IMR-90 (cell line): ENCODE results near the gene CYTH1. TPM values are rescaled to one million over a fixed set of nuclear protein-coding genes. Genes with fewer than 3 reads are reported as not detected.

Experiments
- ATAC-seq: fragments of 200-7000 bp; cut with Tn5 transposase; 2 replicates; pipeline ENCODE4 v1.9.1; 2020; ENCODE audit warnings: low read depth, mild to moderate bottlenecking, moderate library complexity
- BruUV-seq: library from RNA; stranded (reverse); fragments of 400-500 nt; replicated peaks from 2 replicates; lab custom pipeline; 2021; lab: Mats Ljungman, UMichigan
- CTCF ChIA-PET: fragments of 300-600 bp; formaldehyde crosslinking; extraction: SDS; loops from one replicate; lab custom pipeline; 2021; ENCODE audit warnings: antibody characterized with exemption; lab: Yijun Ruan, JAX
- POLR2A ChIA-PET: fragments of 300-600 bp; sonication (Branson Sonifier 250); formaldehyde crosslinking; loops from one replicate; lab custom pipeline; 2022; ENCODE audit warnings: antibody characterized with exemption; ENCODE audit not compliant: unreplicated experiment; lab: Charles Lee
- DNase-seq: peaks from one replicate; pipeline ENCODE4 v3.0.0; 2013
- H2AFZ ChIP-seq: replicated peaks from 2 replicates; pipeline ENCODE3; 2013; ENCODE audit warnings: low read length, mild to moderate bottlenecking; ENCODE audit not compliant: poor library complexity
- H2AK5ac ChIP-seq: 2 replicates; pipeline ENCODE4 v1.6.1; 2013; ENCODE audit warnings: low read depth, low read length, inconsistent platforms
- H2AK9ac ChIP-seq: replicated peaks from 2 replicates; pipeline ENCODE3; 2013; ENCODE audit warnings: mild to moderate bottlenecking, low read depth, low read length, moderate library complexity; ENCODE audit not compliant: poor library complexity
- H2BK120ac ChIP-seq: 2 replicates; pipeline ENCODE4 v1.6.1; 2013; ENCODE audit warnings: low read depth, low read length, inconsistent platforms
- H2BK15ac ChIP-seq: 3 replicates; pipeline ENCODE4 v1.6.1; 2013; ENCODE audit warnings: low read depth, low read length, inconsistent platforms
- H2BK20ac ChIP-seq: 2 replicates; pipeline ENCODE4 v1.6.1; 2013; ENCODE audit warnings: low read depth, mild to moderate bottlenecking, inconsistent platforms, low read length, moderate library complexity
- H2BK5ac ChIP-seq: 2 replicates; pipeline ENCODE4 v1.6.1; 2013; ENCODE audit warnings: mild to moderate bottlenecking, low read depth, low read length, inconsistent platforms; ENCODE audit not compliant: poor library complexity, severe bottlenecking
- H3K14ac ChIP-seq: replicated peaks from 2 replicates; pipeline ENCODE4 v1.6.1; 2013; ENCODE audit warnings: low read depth, low read length, inconsistent platforms
- H3K18ac ChIP-seq: 2 replicates; pipeline ENCODE4 v1.6.1; 2013; ENCODE audit warnings: low read depth, low read length, control low read depth
- H3K23ac ChIP-seq: 2 replicates; pipeline ENCODE4 v1.6.1; 2013; ENCODE audit warnings: low read depth, low read length, inconsistent platforms
- H3K27ac ChIP-seq: 2 replicates; pipeline ENCODE4 v1.5.1; 2013; ENCODE audit warnings: mild to moderate bottlenecking, control low read depth, low read length; ENCODE audit not compliant: insufficient read depth
- H3K27me3 ChIP-seq: 2 replicates; pipeline ENCODE4 v1.6.1; 2013; ENCODE audit warnings: low read length; ENCODE audit not compliant: control insufficient read depth, insufficient read depth
- H3K36me3 ChIP-seq: 2 replicates; pipeline ENCODE4 v1.6.1; 2013; ENCODE audit warnings: low read length, mixed read lengths; ENCODE audit not compliant: control insufficient read depth, insufficient read depth
- H3K4ac ChIP-seq: 2 replicates; pipeline ENCODE4 v1.6.1; 2013; ENCODE audit warnings: low read depth, low read length, inconsistent platforms
- H3K4me1 ChIP-seq: 2 replicates; pipeline ENCODE4 v1.6.1; 2013; ENCODE audit warnings: low read length, mixed read lengths; ENCODE audit not compliant: control insufficient read depth, insufficient read depth
- H3K4me2 ChIP-seq: 2 replicates; pipeline ENCODE4 v1.6.1; 2013; ENCODE audit warnings: low read depth, mild to moderate bottlenecking, control low read depth, low read length, moderate library complexity
- H3K4me3 ChIP-seq: 2 replicates; pipeline ENCODE4 v1.5.1; 2013; ENCODE audit warnings: low read depth, mild to moderate bottlenecking, control low read depth, low read length, moderate library complexity; ENCODE audit not compliant: insufficient read depth
- H3K56ac ChIP-seq: 2 replicates; pipeline ENCODE4 v1.6.1; 2013; ENCODE audit warnings: low read length, inconsistent platforms; ENCODE audit not compliant: insufficient read depth; ENCODE audit errors: extremely low read depth
- H3K79me1 ChIP-seq, 2 experiments: 2 replicates each; pipeline ENCODE4 v1.6.1; 2013; ENCODE audit warnings: low read length in 2 of 2, inconsistent platforms in 1 of 2, low read depth in 1 of 2
- H3K9ac ChIP-seq: 2 replicates; pipeline ENCODE4 v1.6.1; 2013; ENCODE audit warnings: low read depth, low read length, control low read depth
- H3K9me1 ChIP-seq: 2 replicates; pipeline ENCODE4 v1.6.1; 2013; ENCODE audit warnings: low read length, inconsistent platforms; ENCODE audit not compliant: insufficient read depth
- H3K9me3 ChIP-seq: 2 replicates; pipeline ENCODE4 v1.6.1; 2013; ENCODE audit warnings: low read length; ENCODE audit not compliant: control insufficient read depth, insufficient read depth
- H4K20me1 ChIP-seq: 2 replicates; pipeline ENCODE4 v1.6.1; 2013; ENCODE audit warnings: low read length, inconsistent platforms; ENCODE audit not compliant: insufficient read depth
- H4K5ac ChIP-seq: 2 replicates; pipeline ENCODE4 v1.6.1; 2013; ENCODE audit warnings: mild to moderate bottlenecking, low read depth, low read length, control low read depth
- H4K8ac ChIP-seq, 2 experiments: 2 replicates each; pipeline ENCODE4 v1.6.1; 2013; ENCODE audit warnings: low read depth in 2 of 2, low read length in 2 of 2, control low read depth in 1 of 2, inconsistent platforms in 1 of 2
- H4K91ac ChIP-seq: 2 replicates; pipeline ENCODE4 v1.6.1; 2013; ENCODE audit warnings: low read depth, low read length, inconsistent platforms; ENCODE audit not compliant: insufficient read depth
- BHLHE40 ChIP-seq: fragments of 150-350 bp; IDR thresholded peaks from 2 replicates; pipeline ENCODE4 v1.6.1; 2016; ENCODE audit warnings: mild to moderate bottlenecking, low read depth, low read length
- CHD1 ChIP-seq: IDR thresholded peaks from 2 replicates; pipeline ENCODE4 v1.6.1; 2012; ENCODE audit warnings: low read depth, low read length, improper control_type of control experiment
- ELK1 ChIP-seq: fragments of 150-350 bp; IDR thresholded peaks from 2 replicates; pipeline ENCODE4 v1.6.1; 2016; ENCODE audit warnings: low read depth, mild to moderate bottlenecking, low read length, moderate library complexity, borderline replicate concordance
- FOS ChIP-seq: fragments of 150-350 bp; IDR thresholded peaks from 2 replicates; pipeline ENCODE4 v1.6.1; 2016; ENCODE audit warnings: low read depth, low read length
- MAZ ChIP-seq: IDR thresholded peaks from 2 replicates; pipeline ENCODE4 v1.6.1; 2012; ENCODE audit warnings: low read depth, mild to moderate bottlenecking, low read length, improper control_type of control experiment, moderate library complexity, borderline replicate concordance
- MXI1 ChIP-seq: IDR thresholded peaks from 2 replicates; pipeline ENCODE4 v1.6.1; 2012; ENCODE audit warnings: low read depth, mild to moderate bottlenecking, low read length, moderate library complexity, borderline replicate concordance
- NFE2L2 ChIP-seq: fragments of 150-350 bp; IDR thresholded peaks from 2 replicates; pipeline ENCODE4 v1.6.1; 2016; ENCODE audit warnings: low read depth, mild to moderate bottlenecking, low read length
- POLR2A ChIP-seq: IDR thresholded peaks from 2 replicates; pipeline ENCODE4 v1.6.1; 2012; ENCODE audit warnings: mild to moderate bottlenecking, low read depth, low read length
- SMC3 ChIP-seq: fragments of 150-350 bp; IDR thresholded peaks from 2 replicates; pipeline ENCODE4 v1.6.1; 2016; ENCODE audit warnings: low read depth, mild to moderate bottlenecking, antibody characterized with exemption, low read length, moderate library complexity
- WGBS, 2 experiments: methylation state at CpG; one replicate each; pipeline versions ENCODE4 v1.1.5 to v1.1.7; 2013; ENCODE audit warnings: missing lambda C conversion rate in 2 of 2; ENCODE audit not compliant: insufficient read length in 1 of 2; ENCODE audit errors: extremely low coverage in 2 of 2; 5-methylcytosine and 5-hydroxymethylcytosine counted together
- dilution Hi-C: fragments of 300-500 bp; cut with HindIII; formaldehyde crosslinking; loops from one replicate; pipeline ENCODE4 v1.14.3; 2018; ENCODE audit warnings: low sequenced_read_pairs; ENCODE audit not compliant: unreplicated experiment
- in situ Hi-C: fragments of 300-500 bp; cut with MboI; formaldehyde crosslinking; loops from 3 replicates; pipeline ENCODE4 v1.14.3; 2019; ENCODE audit warnings: low sequenced_read_pairs, inconsistent platforms, mixed read lengths
- intact Hi-C: fragments of 100-400 bp; cut with micrococcal nuclease; formaldehyde crosslinking; loops from 2 replicates; pipeline ENCODE4 v1.10.0; 2022
- polyA plus RNA-seq, 3 experiments: library from polyadenylated mRNA; depleted of rRNA; stranded (reverse); fragments of >200 nt; gene quantifications; 2 replicates each; pipeline ENCODE4 v1.2.3, GENCODE V29; 2012; ENCODE audit warnings: low replicate concordance in 1 of 3
- total RNA-seq: library from RNA; depleted of rRNA; stranded (reverse); fragments of >200 nt; gene quantifications from 2 replicates; pipeline ENCODE4 v1.2.3, GENCODE V29; 2012

Gene CYTH1
- total and polyA plus RNA-seq, 2 of the 4 experiments (the other 2 are of a cell fraction) = 7.9 to 12.4 TPM

- POLR2A ChIA-PET = no interaction called here
Observed at GRCh38 chr17:78641243-78641642, 140.8 kb downstream of the CYTH1 start.

More at GRCh38 chr17:78641243-78641642, 140.8 kb downstream of the CYTH1 start:
- Histone ChIP-seq H3K9me3 (peaks cover 5% of the 10 kb centered on the region; the same call in 1 of the 2 replicates), H3K27ac (no peak overlapping the region), H3K9ac (no peak overlapping the region), H4K5ac (no peak overlapping the region), H3K18ac (no peak overlapping the region), H3K36me3 (no peaks in the 10 kb centered on the region), H3K4me3 (no peak overlapping the region), H3K4me1 (no peaks in the 10 kb centered on the region; the same call in 1 of the 2 replicates), H3K14ac (no peak overlapping the region), H4K91ac (no peak overlapping the region), H3K56ac (no peak overlapping the region), H2AK5ac (no peak overlapping the region; the same call in 1 of the 2 replicates), H4K20me1 (no peaks in the 10 kb centered on the region; the same call in 1 of the 2 replicates), H3K4ac (no peak overlapping the region), H3K23ac (no peak overlapping the region), H2BK20ac (no peak overlapping the region), H2BK15ac (no peak overlapping the region), H3K79me1 (no peaks in the 10 kb centered on the region), H2AK9ac (no peak overlapping the region), H3K9me1 (0 out of 2 replicates have a peak, but pooled peaks cover 2% of the 10 kb centered on the region), H2AFZ (peak overlapping the region; percentile 58), H2BK5ac (no peak overlapping the region), H2BK120ac (no peak overlapping the region), H3K27me3 (peaks cover 26% of the 10 kb centered on the region; the same call in 1 of the 2 replicates), H3K4me2 (no peak overlapping the region), H4K8ac (no peak overlapping the region)
- CTCF ChIA-PET = no interaction called here
- in situ Hi-C loops (no loop called here), dilution Hi-C loops (no loop called here), intact Hi-C loops (no loop called here)
- ATAC-seq = no peak
- no peak for TF ChIP-seq MXI1
- TF ChIP-seq NFE2L2 = no peak
- TF ChIP-seq FOS = no peak
- no peak for TF ChIP-seq BHLHE40
- no peak for TF ChIP-seq POLR2A
- TF ChIP-seq MAZ = no peak
- TF ChIP-seq ELK1 = no peak
- no peak for TF ChIP-seq CHD1
- no peak for TF ChIP-seq SMC3
- WGBS, 2 experiments = no CpG with 5 or more reads among the region's 6 CpGs
- BruUV-seq = no TSS peak
- no peak for DNase-seq
